Loucy (cell line): ENCODE measurements around the gene TMEM259.

Experiments used
- H2AFZ ChIP-seq: fragments of 200-600 bp; sonication (generic); 2 replicates; pipeline ENCODE4 v1.6.0; 2016; ENCODE audit warnings: antibody characterized with exemption, mild to moderate bottlenecking, low read length, moderate library complexity
- H3F3A ChIP-seq: fragments of 200-600 bp; 2 replicates; pipeline ENCODE4 v1.6.0; 2016; ENCODE audit warnings: antibody characterized with exemption, low read depth, mild to moderate bottlenecking
- H3K27me3 ChIP-seq: fragments of 200-600 bp; sonication (generic); 2 replicates; pipeline ENCODE4 v1.6.1; 2014; ENCODE audit warnings: low read length, mild to moderate bottlenecking; ENCODE audit not compliant: insufficient read depth, poor library complexity, severe bottlenecking
- H3K36me3 ChIP-seq: fragments of 200-600 bp; sonication (generic); 2 replicates; pipeline ENCODE4 v1.6.1; 2016; ENCODE audit warnings: low read length; ENCODE audit not compliant: insufficient read depth
- H3K4me1 ChIP-seq: fragments of 200-600 bp; sonication (generic); 2 replicates; pipeline ENCODE4 v1.5.1; 2014; ENCODE audit warnings: low read length, mild to moderate bottlenecking; ENCODE audit not compliant: insufficient read depth, poor library complexity, severe bottlenecking
- H3K4me2 ChIP-seq: fragments of 200-600 bp; sonication (generic); 2 replicates; pipeline ENCODE4 v1.6.0; 2014; ENCODE audit warnings: antibody characterized with exemption, low read length, low read depth, mild to moderate bottlenecking; ENCODE audit not compliant: poor library complexity, severe bottlenecking
- H3K4me3 ChIP-seq: fragments of 200-600 bp; sonication (generic); 2 replicates; pipeline ENCODE4 v1.5.1; 2014; ENCODE audit warnings: low read length, mild to moderate bottlenecking, mixed read lengths; ENCODE audit not compliant: poor library complexity, severe bottlenecking
- H3K79me2 ChIP-seq: fragments of 200-600 bp; sonication (generic); 2 replicates; pipeline ENCODE4 v1.6.1; 2014; ENCODE audit warnings: low read length; ENCODE audit not compliant: insufficient read depth
- H3K9ac ChIP-seq: fragments of 200-600 bp; sonication (generic); 2 replicates; pipeline ENCODE4 v1.6.0; 2014; ENCODE audit warnings: mild to moderate bottlenecking, low read depth, low read length, moderate library complexity; ENCODE audit not compliant: poor library complexity, severe bottlenecking
- H3K9me2 ChIP-seq: fragments of 200-600 bp; sonication (generic); replicated peaks from 2 replicates; pipeline ENCODE4 v1.6.1; 2016; ENCODE audit warnings: low read depth, low read length, mixed read lengths
- H3K9me3 ChIP-seq: fragments of 200-600 bp; sonication (generic); 2 replicates; pipeline ENCODE4 v1.6.1; 2014; ENCODE audit warnings: mild to moderate bottlenecking, antibody characterized with exemption, low read length, low read depth; ENCODE audit not compliant: insufficient read depth
- H4K20me1 ChIP-seq: fragments of 200-600 bp; sonication (generic); 2 replicates; pipeline ENCODE4 v1.6.0; 2014; ENCODE audit warnings: antibody characterized with exemption, low read length, mild to moderate bottlenecking; ENCODE audit not compliant: insufficient read depth, poor library complexity, severe bottlenecking
- EZH2phosphoT487 ChIP-seq: fragments of 200-600 bp; IDR thresholded peaks from 2 replicates; pipeline ENCODE4 v1.6.1; 2018; ENCODE audit warnings: antibody characterized with exemption, mild to moderate bottlenecking, moderate library complexity, borderline replicate concordance
- TF ChIP-seq, protein P1 (sequence below): fragments of 200-600 bp; sonication (generic); conservative IDR thresholded peaks from 2 replicates; pipeline ENCODE4 v1.5.1; 2014; ENCODE audit warnings: mild to moderate bottlenecking, antibody characterized with exemption, low read length

Gene TMEM259

DNA sequence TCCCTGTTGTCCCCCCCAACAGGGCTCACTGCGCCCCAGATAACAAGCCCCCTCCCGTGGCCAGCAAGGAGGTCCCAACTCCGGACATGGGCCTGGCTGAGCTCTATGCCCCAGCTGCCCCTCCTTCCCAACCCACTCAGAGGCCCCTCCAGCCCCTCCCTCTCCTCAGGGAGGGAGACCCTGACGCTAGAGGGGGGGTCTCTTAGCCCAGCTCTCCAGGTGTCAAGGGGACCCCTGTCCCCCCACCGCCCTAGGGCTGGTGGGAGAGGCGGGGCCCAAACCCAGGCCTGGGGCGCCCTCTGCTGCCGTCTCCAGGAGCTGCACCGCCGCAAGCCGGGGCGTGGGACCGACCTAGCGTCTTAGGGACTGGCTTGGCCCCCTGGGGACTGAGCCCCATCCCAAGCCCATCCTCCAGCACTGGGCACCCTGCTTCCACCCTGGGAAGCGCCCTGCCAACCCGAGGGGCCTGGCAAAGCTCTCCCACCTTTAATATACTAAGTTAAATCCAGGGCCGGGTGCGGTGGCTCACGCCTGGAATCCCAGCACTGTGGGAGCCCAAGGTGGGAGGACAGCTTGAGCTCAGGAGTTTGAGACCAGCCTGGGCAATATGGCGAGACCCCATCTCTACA is 19.3 kb downstream of the TMEM259 start:
- Histone ChIP-seq H3K4me2 (peak overlapping the region; percentile 18), H3F3A (no peaks in the 10 kb centered on the region; the same call in 1 of the 2 replicates), H4K20me1 (no peaks in the 10 kb centered on the region)

GRCh38 chr19:1000591-1001537 is 20.1 kb downstream of the TMEM259 start:
- Histone ChIP-seq H4K20me1 (no peaks in the 10 kb centered on the region), H3K4me3 (no peak overlapping the region), H3K4me1 (no peaks in the 10 kb centered on the region), H3K9me3 (no peaks in the 10 kb centered on the region), H3K4me2 (peak overlapping the region; percentile 18), H3K79me2 (no peaks in the 10 kb centered on the region), H3K27me3 (no peaks in the 10 kb centered on the region), H3F3A (no peaks in the 10 kb centered on the region; the same call in 1 of the 2 replicates), H3K36me3 (no peaks in the 10 kb centered on the region), H3K9ac (no peak overlapping the region), H2AFZ (no peak overlapping the region), H3K9me2 (no peaks in the 10 kb centered on the region)
- TF ChIP-seq EZH2phosphoT487: no peak
- TF ChIP-seq, protein P1, sequence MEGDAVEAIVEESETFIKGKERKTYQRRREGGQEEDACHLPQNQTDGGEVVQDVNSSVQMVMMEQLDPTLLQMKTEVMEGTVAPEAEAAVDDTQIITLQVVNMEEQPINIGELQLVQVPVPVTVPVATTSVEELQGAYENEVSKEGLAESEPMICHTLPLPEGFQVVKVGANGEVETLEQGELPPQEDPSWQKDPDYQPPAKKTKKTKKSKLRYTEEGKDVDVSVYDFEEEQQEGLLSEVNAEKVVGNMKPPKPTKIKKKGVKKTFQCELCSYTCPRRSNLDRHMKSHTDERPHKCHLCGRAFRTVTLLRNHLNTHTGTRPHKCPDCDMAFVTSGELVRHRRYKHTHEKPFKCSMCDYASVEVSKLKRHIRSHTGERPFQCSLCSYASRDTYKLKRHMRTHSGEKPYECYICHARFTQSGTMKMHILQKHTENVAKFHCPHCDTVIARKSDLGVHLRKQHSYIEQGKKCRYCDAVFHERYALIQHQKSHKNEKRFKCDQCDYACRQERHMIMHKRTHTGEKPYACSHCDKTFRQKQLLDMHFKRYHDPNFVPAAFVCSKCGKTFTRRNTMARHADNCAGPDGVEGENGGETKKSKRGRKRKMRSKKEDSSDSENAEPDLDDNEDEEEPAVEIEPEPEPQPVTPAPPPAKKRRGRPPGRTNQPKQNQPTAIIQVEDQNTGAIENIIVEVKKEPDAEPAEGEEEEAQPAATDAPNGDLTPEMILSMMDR: no peak

More for the DNA sequence above, 19.3 kb downstream of the TMEM259 start:
- H3K79me2 ChIP-seq: no peaks in the 10 kb centered on the region
- H2AFZ ChIP-seq: no peak overlapping the region
- no peaks in the 10 kb centered on the region for H3K27me3 ChIP-seq
- no peak overlapping the region for H3K9ac ChIP-seq
- H3K9me2 ChIP-seq: no peaks in the 10 kb centered on the region
- H3K4me1 ChIP-seq: no peaks in the 10 kb centered on the region
- H3K36me3 ChIP-seq: no peaks in the 10 kb centered on the region
- TF ChIP-seq, protein P1: peak; percentile 85
- no peak for TF ChIP-seq EZH2phosphoT487
- no peak overlapping the region for H3K4me3 ChIP-seq
- H3K9me3 ChIP-seq: no peaks in the 10 kb centered on the region

- no peak within 1 kb of the TSS for H3K9ac ChIP-seq
- no peaks in the 10 kb centered on the region; the same call in 1 of the 2 replicates for H3F3A ChIP-seq
- no peaks in the 10 kb centered on the region for H3K79me2 ChIP-seq
- TF ChIP-seq, protein P1: peak; percentile 45
- no peak for TF ChIP-seq EZH2phosphoT487
- H3K9me3 ChIP-seq: no peaks in the 10 kb centered on the region
- no peak within 1 kb of the TSS for H3K4me3 ChIP-seq
- no peaks in the 10 kb centered on the region for H3K4me1 ChIP-seq
- H2AFZ ChIP-seq: no peak within 1 kb of the TSS
- no peaks in the 10 kb centered on the region for H3K9me2 ChIP-seq
- no peaks in the 10 kb centered on the region for H3K36me3 ChIP-seq
- no peaks in the 10 kb centered on the region for H3K27me3 ChIP-seq
- H4K20me1 ChIP-seq: no peaks in the 10 kb centered on the region
- H3K4me2 ChIP-seq: peak within 1 kb of the TSS; percentile 18
These were observed 20.8 kb downstream of the TMEM259 start, which contains the start of gene GRIN3B for GRCh38 chr19:1000095-1000494. GRIN3B (plus strand) TSS chr19:1000419; CDS start chr19:1000438, 19 bp downstream.
